H1 (cell line): ENCODE results near the gene AOPEP. TPM values are rescaled to one million over a fixed set of nuclear protein-coding genes. Genes with fewer than 3 reads are reported as not detected.

Experiments
- ASH2L ChIP-seq: fragments of 200-600, 300-600 bp; sonication (generic); IDR thresholded peaks from one replicate; pipeline ENCODE4 v1.7.1; 2017; ENCODE audit warnings: low read length
- CHD2 ChIP-seq: IDR thresholded peaks from 2 replicates; pipeline ENCODE4 v1.6.1; 2012; ENCODE audit warnings: low read length, improper control_type of control experiment
- CHD7 ChIP-seq: fragments of 300-600 bp; sonication (generic); IDR thresholded peaks from 2 replicates; pipeline ENCODE4 v1.7.1; 2012; ENCODE audit warnings: low read length, moderate library complexity, mild to moderate bottlenecking, inconsistent platforms; ENCODE audit not compliant: insufficient replicate concordance
- CTBP2 ChIP-seq: IDR thresholded peaks from 2 replicates; pipeline ENCODE4 v1.7.0; 2011; ENCODE audit warnings: borderline replicate concordance, mild to moderate bottlenecking, moderate library complexity, mixed read lengths, low read length; ENCODE audit not compliant: insufficient read depth, insufficient read length
- GABPA ChIP-seq: IDR thresholded peaks from 2 replicates; pipeline ENCODE4 v1.6.1; 2011; ENCODE audit warnings: mild to moderate bottlenecking, low read length, moderate library complexity, borderline replicate concordance; ENCODE audit not compliant: insufficient read depth
- JUND ChIP-seq: IDR thresholded peaks from 2 replicates; pipeline ENCODE4 v1.6.1; 2011; ENCODE audit warnings: mild to moderate bottlenecking, improper control_type of control experiment, low read length
- KDM1A ChIP-seq: fragments of 200-600, 300-600 bp; sonication (generic); IDR thresholded peaks from 2 replicates; pipeline ENCODE4 v1.7.1; 2016; ENCODE audit warnings: mild to moderate bottlenecking, low read length, borderline replicate concordance
- RAD21 ChIP-seq, 2 experiments: IDR thresholded peaks in 1 of 2; conservative IDR thresholded peaks in 1 of 2; 2 replicates each; pipeline ENCODE4 v1.6.1; 2011; ENCODE audit warnings: low read depth in 2 of 2, low read length in 2 of 2, improper control_type of control experiment in 1 of 2, inconsistent platforms in 1 of 2, mild to moderate bottlenecking in 1 of 2, moderate library complexity in 1 of 2
- SUZ12 ChIP-seq: fragments of 200-600 bp; sonication (generic); IDR thresholded peaks from 2 replicates; pipeline ENCODE4 v1.6.1; 2012; ENCODE audit warnings: mild to moderate bottlenecking, inconsistent platforms, low read length, moderate library complexity, mixed read lengths
- polyA plus RNA-seq, 7 experiments: library from polyadenylated mRNA; depleted of rRNA in 3 of 7; stranded (reverse) in 5 of 7; unstranded in 2 of 7; fragments of >200 nt in 5 of 7; fragments of 200-250 nt in 2 of 7; gene quantifications; 1 replicate in 5 of 7; 2 replicates in 1 of 7; 4 replicates in 1 of 7; pipeline versions ENCODE4 v1.2.1 to v1.2.3, GENCODE V29; 2011 to 2013; ENCODE audit warnings: missing spikeins in 2 of 7, mixed read lengths in 2 of 7
- total RNA-seq: library from RNA; stranded (reverse); fragmentation: NEBNext Ultra II Directional; extraction: Animal tissue kit (Norgen Biotek cat#: 25700); gene quantifications from 2 replicates; pipeline ENCODE4 v1.2.1, GENCODE V29; 2021
- TF ChIP-seq, protein P1 (sequence below): IDR thresholded peaks from 2 replicates; pipeline ENCODE4 v1.6.1; 2012; ENCODE audit warnings: low read length, inconsistent platforms

The AOPEP gene
- total and polyA plus RNA-seq, 2 of the 8 experiments (the other 6 are each of a cell fraction or from before 2014, with no cell fraction given) = 6.1 to 14.3 TPM

DNA sequence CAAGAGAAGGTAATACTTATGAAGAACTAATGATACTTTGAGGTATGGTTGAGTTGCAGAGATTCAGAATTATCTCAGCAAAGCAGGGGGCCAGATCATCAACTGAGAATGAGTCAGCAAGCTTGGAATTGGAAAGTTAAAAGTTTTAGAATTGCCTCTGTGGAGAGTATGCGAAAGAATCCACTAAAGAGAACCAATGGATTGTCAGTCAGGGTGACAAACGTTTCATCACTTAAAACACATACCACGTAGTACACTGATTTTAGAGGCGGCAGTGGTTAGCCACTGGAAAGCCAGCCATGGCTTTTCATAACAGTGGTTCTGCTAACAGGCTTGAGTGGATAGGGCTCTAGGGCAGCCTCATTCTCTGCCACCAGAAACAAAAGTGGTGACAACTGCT, 30.7 kb downstream of the AOPEP start (continued):
- TF ChIP-seq CHD7 = no peak
- TF ChIP-seq JUND = no peak
- TF ChIP-seq KDM1A = no peak
- no peak for TF ChIP-seq GABPA
- TF ChIP-seq CTBP2 = no peak
- TF ChIP-seq SUZ12 = no peak
- TF ChIP-seq, protein P1, sequence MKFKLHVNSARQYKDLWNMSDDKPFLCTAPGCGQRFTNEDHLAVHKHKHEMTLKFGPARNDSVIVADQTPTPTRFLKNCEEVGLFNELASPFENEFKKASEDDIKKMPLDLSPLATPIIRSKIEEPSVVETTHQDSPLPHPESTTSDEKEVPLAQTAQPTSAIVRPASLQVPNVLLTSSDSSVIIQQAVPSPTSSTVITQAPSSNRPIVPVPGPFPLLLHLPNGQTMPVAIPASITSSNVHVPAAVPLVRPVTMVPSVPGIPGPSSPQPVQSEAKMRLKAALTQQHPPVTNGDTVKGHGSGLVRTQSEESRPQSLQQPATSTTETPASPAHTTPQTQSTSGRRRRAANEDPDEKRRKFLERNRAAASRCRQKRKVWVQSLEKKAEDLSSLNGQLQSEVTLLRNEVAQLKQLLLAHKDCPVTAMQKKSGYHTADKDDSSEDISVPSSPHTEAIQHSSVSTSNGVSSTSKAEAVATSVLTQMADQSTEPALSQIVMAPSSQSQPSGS = no peak
- TF ChIP-seq ASH2L = no peak
- TF ChIP-seq RAD21 (IDR thresholded peaks at IDR 0.05 in 1 of 2, conservative IDR thresholded peaks at IDR 0.05 in 1 of 2; ENCODE audit: low read depth in 2 of 2, low read length in 2 of 2) = no peak
- no peak for TF ChIP-seq CHD2
